ENCODE data around the gene DRAP1. TPM values are rescaled to one million over a fixed set of nuclear protein-coding genes. Genes with fewer than 3 reads are reported as not detected.

DRAP1 gene
- total and polyA plus RNA-seq, 9 of the 15 experiments (the other 6 are each of a cell fraction or from before 2014, with no cell fraction given): 9.6 to 200 (median 92.9) TPM

DNA sequence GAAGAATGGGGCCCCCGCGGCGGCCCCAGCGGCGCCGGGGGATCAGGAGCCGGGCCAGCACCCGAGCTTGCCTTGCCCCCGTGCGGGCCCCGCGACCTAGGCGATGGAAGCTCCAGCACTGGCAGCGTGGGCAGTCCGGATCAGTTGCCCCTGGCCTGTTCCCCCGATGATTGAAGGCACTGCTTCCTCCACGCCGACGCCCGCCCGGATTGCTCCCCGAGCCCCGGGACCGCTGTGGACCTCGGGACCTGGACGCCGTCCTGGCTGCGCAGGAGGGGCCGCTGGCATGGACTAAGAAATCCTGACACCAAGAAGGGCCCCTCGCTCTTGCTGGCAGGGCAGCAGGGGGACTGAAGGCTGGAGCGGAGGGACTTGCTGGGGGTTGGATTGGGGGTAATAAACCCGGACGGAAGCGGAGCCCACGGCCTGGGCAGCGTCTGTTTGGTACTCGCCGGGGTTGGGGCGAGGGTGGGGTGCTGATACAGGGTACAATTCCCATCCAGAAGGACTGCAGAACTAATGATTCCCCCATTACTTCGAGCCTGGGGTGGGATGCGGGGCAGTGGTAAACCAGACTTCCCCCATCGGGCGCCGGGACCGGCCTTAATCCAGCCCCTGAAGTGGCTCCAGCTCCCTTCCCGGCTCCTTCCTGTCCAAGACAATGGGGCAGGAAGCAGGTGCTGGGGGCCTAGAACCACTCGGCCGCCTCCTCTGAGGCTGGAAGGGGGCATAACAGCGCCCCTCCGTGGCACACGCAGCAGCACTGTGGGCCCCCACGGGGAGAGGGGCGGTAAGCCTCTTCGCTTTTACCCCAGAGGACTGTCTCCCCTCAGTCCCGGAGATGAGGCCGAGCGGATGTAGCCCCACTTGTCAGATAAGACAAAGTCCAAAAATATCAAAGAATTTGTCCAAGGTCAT lies 27.7 kb upstream of the DRAP1 start (continued):
- TF ChIP-seq, protein P1, sequence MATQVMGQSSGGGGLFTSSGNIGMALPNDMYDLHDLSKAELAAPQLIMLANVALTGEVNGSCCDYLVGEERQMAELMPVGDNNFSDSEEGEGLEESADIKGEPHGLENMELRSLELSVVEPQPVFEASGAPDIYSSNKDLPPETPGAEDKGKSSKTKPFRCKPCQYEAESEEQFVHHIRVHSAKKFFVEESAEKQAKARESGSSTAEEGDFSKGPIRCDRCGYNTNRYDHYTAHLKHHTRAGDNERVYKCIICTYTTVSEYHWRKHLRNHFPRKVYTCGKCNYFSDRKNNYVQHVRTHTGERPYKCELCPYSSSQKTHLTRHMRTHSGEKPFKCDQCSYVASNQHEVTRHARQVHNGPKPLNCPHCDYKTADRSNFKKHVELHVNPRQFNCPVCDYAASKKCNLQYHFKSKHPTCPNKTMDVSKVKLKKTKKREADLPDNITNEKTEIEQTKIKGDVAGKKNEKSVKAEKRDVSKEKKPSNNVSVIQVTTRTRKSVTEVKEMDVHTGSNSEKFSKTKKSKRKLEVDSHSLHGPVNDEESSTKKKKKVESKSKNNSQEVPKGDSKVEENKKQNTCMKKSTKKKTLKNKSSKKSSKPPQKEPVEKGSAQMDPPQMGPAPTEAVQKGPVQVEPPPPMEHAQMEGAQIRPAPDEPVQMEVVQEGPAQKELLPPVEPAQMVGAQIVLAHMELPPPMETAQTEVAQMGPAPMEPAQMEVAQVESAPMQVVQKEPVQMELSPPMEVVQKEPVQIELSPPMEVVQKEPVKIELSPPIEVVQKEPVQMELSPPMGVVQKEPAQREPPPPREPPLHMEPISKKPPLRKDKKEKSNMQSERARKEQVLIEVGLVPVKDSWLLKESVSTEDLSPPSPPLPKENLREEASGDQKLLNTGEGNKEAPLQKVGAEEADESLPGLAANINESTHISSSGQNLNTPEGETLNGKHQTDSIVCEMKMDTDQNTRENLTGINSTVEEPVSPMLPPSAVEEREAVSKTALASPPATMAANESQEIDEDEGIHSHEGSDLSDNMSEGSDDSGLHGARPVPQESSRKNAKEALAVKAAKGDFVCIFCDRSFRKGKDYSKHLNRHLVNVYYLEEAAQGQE (IDR thresholded peaks at IDR 0.05; ENCODE audit: borderline replicate concordance): peak; percentile 27; the same call in 1 of the 2 replicates
- TF ChIP-seq, protein P1 (CRISPR knock-in tag; IDR thresholded peaks at IDR 0.05; ENCODE audit: low read depth): no peak
- TF ChIP-seq ZBED1 (IDR thresholded peaks at IDR 0.05): peak; percentile 61; the same call in 1 of the 2 replicates
- no peak for TF ChIP-seq ZNF644 (tag; IDR thresholded peaks at IDR 0.05; ENCODE audit: low read depth)
- peak; percentile 1 for TF ChIP-seq SMAD1 (IDR thresholded peaks at IDR 0.05; ENCODE audit: low read depth, low read length, partially characterized antibody)
- TF ChIP-seq ZNF347 (CRISPR knock-in tag; IDR thresholded peaks at IDR 0.05; ENCODE audit: low read depth): no peak
- TF ChIP-seq ILF3 (IDR thresholded peaks at IDR 0.05; ENCODE audit: borderline replicate concordance): peak; percentile 12; the same call in 1 of the 2 replicates
- TF ChIP-seq, protein P2, sequence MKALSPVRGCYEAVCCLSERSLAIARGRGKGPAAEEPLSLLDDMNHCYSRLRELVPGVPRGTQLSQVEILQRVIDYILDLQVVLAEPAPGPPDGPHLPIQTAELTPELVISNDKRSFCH (CRISPR knock-in tag; IDR thresholded peaks at IDR 0.05): no peak
- TF ChIP-seq, protein P2 (tag; IDR thresholded peaks at IDR 0.05): 0 out of 2 replicates have a peak, but pooled peaks have one; percentile 37
- TF ChIP-seq EP400 (IDR thresholded peaks at IDR 0.05): peak; percentile 49; the same call in 1 of the 2 replicates
- no peak for TF ChIP-seq MTA1 (IDR thresholded peaks at IDR 0.05; ENCODE audit: borderline replicate concordance)
- no peak for TF ChIP-seq PHB (CRISPR knock-in tag; IDR thresholded peaks at IDR 0.05)
- TF ChIP-seq TCF7 (IDR thresholded peaks at IDR 0.05; ENCODE audit: borderline replicate concordance): 0 out of 2 replicates have a peak, but pooled peaks have one; percentile 77
- peak; percentile 28; the same call in 1 of the 2 replicates for TF ChIP-seq SMC3 (conservative IDR thresholded peaks at IDR 0.05; ENCODE audit: insufficient read depth, low read depth, low read length)
- TF ChIP-seq MEF2A (IDR thresholded peaks at IDR 0.05; ENCODE audit: control insufficient read depth, low read depth, low read length): peak; percentile 44; the same call in 1 of the 2 replicates
- TF ChIP-seq HNRNPLL (IDR thresholded peaks at IDR 0.05; ENCODE audit: low read depth, low read length, poor library complexity, severe bottlenecking): no peak
- peak; percentile 44; the same call in 1 of the 2 replicates for TF ChIP-seq TARDBP (IDR thresholded peaks at IDR 0.05)
- peak; percentile 88 for TF ChIP-seq ETV1 (tag; conservative IDR thresholded peaks at IDR 0.05; ENCODE audit: low read depth)
- TF ChIP-seq, protein P3, sequence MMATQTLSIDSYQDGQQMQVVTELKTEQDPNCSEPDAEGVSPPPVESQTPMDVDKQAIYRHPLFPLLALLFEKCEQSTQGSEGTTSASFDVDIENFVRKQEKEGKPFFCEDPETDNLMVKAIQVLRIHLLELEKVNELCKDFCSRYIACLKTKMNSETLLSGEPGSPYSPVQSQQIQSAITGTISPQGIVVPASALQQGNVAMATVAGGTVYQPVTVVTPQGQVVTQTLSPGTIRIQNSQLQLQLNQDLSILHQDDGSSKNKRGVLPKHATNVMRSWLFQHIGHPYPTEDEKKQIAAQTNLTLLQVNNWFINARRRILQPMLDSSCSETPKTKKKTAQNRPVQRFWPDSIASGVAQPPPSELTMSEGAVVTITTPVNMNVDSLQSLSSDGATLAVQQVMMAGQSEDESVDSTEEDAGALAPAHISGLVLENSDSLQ (IDR thresholded peaks at IDR 0.05): peak; percentile 16; the same call in 1 of the 2 replicates
